ENCODE measurements around the gene MYL12B. TPM values are rescaled to one million over a fixed set of nuclear protein-coding genes. Genes with fewer than 3 reads are reported as not detected.

The MYL12B gene
- total and polyA plus RNA-seq, 12 donors = 259 to 810 (median 446) TPM

- Histone ChIP-seq H3K9me3 (replicated peaks in 1 of 3) (no peaks in the 10 kb centered on the region), H3K4me1 (replicated peaks in 1 of 2) (peaks cover 18 to 34% of the 10 kb centered on the region in 2 donors), H3K27me3 (no peaks in the 10 kb centered on the region), H3K27ac (peak overlapping the region in 2 of 5 donors; percentile 2 to 20), H3K4me3 (no peak overlapping the region), H3K36me3 (replicated peaks in 1 of 2) (peaks cover 0 to 54% of the 10 kb centered on the region in 2 donors)
- WGBS, 4 donors = 68 to 75% (median 71%) methylated on average over 5 of the region's 5 CpGs
- DNase-seq = no peak
- intact Hi-C loops (cut with DNase I) = no loop called here
- TF ChIP-seq POLR2A (IDR thresholded peaks at IDR 0.05) = no peak
- no peak for TF ChIP-seq CTCF (IDR thresholded peaks at IDR 0.05)
Measured at GRCh38 chr18:3255611-3256165, 6.2 kb upstream of the MYL12B start.

DNA sequence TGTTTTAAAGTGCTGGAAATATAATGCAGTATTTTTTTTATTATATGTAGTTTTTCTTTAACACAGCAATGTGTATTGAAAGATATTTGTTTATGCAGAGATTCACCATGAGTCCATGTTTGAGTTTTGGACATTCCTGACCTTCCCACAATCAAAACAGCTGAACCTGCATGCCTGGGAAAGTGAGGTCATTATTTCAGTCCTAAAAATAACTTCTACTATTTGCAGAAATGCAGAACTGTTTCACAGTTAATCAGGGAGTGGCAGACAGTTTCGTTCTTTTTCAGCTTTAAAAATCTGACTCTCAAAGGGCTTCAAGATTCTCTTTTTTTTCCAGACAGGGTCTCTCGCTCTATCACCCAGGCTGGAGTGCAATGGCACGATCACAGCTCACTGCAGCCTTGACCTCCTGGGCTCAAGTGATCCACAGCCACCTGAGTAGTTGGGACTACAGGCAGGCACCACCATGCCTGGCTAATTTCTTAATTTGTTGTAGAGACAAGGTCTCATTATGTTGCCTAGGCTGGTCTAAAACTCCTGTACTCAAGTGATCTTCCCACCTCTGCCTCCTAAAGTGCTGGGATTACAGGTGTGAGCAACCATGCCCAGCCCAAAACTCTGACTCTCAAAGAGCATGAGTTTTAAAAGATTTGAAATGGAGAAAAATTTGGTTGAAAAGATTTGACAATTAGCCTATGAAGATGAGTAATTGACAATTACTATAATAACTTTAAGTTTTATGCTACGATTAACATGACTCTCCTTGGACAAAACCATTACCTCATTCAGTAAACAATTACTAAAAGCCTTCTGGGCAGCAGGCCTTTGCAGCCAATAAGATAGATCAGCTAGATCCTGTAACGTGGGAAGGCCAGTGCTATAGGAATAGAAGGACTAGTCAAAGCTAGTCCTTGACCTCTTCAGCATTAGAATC lies 5.0 kb upstream of the MYL12B start:
- 30 to 41% (median 36%) methylated on average over 5 of the region's 5 CpGs for WGBS, 4 donors

GRCh38 chr18:3257627-3258120 lies 4.3 kb upstream of the MYL12B start:
- TF ChIP-seq POLR2A (IDR thresholded peaks at IDR 0.05) = no peak
- TF ChIP-seq CTCF (IDR thresholded peaks at IDR 0.05) = no peak
- no peak overlapping the region for H3K4me3 ChIP-seq
- DNase-seq = no peak
- 82 to 89% (median 87%) methylated on average over 2 of the region's 2 CpGs for WGBS, 4 donors
- H3K9me3 ChIP-seq (replicated peaks in 1 of 3) = no peaks in the 10 kb centered on the region
- peak overlapping the region in 3 of 5 donors; percentile 63 to 84 (median 66) for H3K27ac ChIP-seq
- peaks cover 0 to 54% of the 10 kb centered on the region in 2 donors for H3K36me3 ChIP-seq (replicated peaks in 1 of 2)
- intact Hi-C loops (cut with DNase I) = no loop called here
- peaks cover 16 to 24% of the 10 kb centered on the region in 2 donors for H3K4me1 ChIP-seq (replicated peaks in 1 of 2)
- H3K27me3 ChIP-seq = no peaks in the 10 kb centered on the region

More for the DNA sequence above, 5.0 kb upstream of the MYL12B start:
- Histone ChIP-seq H3K4me3 (no peak overlapping the region), H3K9me3 (replicated peaks in 1 of 3) (no peaks in the 10 kb centered on the region), H3K27me3 (no peaks in the 10 kb centered on the region), H3K4me1 (replicated peaks in 1 of 2) (peaks cover 16 to 25% of the 10 kb centered on the region in 2 donors), H3K36me3 (replicated peaks in 1 of 2) (peaks cover 0 to 54% of the 10 kb centered on the region in 2 donors), H3K27ac (peak overlapping the region; percentile 37 to 84 (median 63))
- intact Hi-C loops (cut with DNase I) = no loop called here
- TF ChIP-seq CTCF (IDR thresholded peaks at IDR 0.05) (no peak), POLR2A (IDR thresholded peaks at IDR 0.05) (peak in 1 of 2 donors; percentile 44)
- DNase-seq = no peak

DNA sequence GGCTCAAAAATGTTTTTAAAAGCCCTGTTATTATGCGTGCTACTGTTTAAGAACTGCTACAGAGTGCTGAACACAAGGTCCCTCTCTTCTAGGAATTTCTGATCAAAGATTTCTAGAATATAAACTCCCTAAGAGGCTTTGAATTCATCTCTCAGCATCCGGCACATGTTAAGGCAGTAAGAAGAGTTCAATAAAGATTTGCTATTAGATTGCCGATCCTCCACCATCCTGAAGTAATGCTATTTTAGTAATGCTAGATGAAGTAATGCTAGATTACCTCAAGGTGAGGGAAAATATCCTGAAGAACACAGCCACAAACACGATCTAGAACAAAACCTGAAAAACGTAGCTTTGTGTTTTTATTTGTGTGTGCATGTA lies 949 bp upstream of the MYL12B start:
- peak overlapping the region; percentile 82 to 98 (median 98) for H3K27ac ChIP-seq
- WGBS, 4 donors = 17 to 25% (median 20%) methylated on average over 5 of the region's 5 CpGs
- H3K4me3 ChIP-seq = peak overlapping the region; percentile 19 to 95 (median 85)
- no peak for DNase-seq
- H3K4me1 ChIP-seq (replicated peaks in 1 of 2) = peaks cover 41 to 54% of the 10 kb centered on the region in 2 donors
- intact Hi-C loops (cut with DNase I) = loop anchor here (10.0 kb wide), 2 partner anchors 64 to 194 kb away; partner anchors contain the start of gene TGIF1 (in 1 of the 2)
- H3K9me3 ChIP-seq (replicated peaks in 1 of 3) = no peaks in the 10 kb centered on the region
- TF ChIP-seq POLR2A (IDR thresholded peaks at IDR 0.05) = no peak
- H3K36me3 ChIP-seq (replicated peaks in 1 of 2) = peaks cover 0 to 23% of the 10 kb centered on the region in 2 donors
- H3K27me3 ChIP-seq = no peaks in the 10 kb centered on the region

Measured in adrenal gland (tissue), 12 donors.